HK-2 (cell line): ENCODE measurements around the gene PCDH9.

Experiments
- DNase-seq: peaks from one replicate; pipeline ENCODE4 v3.0.0-alpha.2; 2018; ENCODE audit not compliant: unreplicated experiment

PCDH9 gene

GRCh38 chr13:67036699-67037457, 193.3 kb downstream of the PCDH9 start:
- DNase-seq = no peak

GRCh38 chr13:67033170-67033569, 197.0 kb downstream of the PCDH9 start:
- no peak for DNase-seq

GRCh38 chr13:67023130-67023876, 206.8 kb downstream of the PCDH9 start:
- peak; percentile 21 for DNase-seq

- no peak for DNase-seq
Observed at GRCh38 chr13:67018775-67019174, 211.4 kb downstream of the PCDH9 start.

- no peak for DNase-seq
Observed at GRCh38 chr13:67017276-67017675, 212.9 kb downstream of the PCDH9 start.

- DNase-seq = no peak
Observed at GRCh38 chr13:67015976-67016600, 214.0 kb downstream of the PCDH9 start.

- DNase-seq = no peak
Observed at GRCh38 chr13:67014399-67014798, 215.7 kb downstream of the PCDH9 start.

- no peak for DNase-seq
Observed at GRCh38 chr13:67013709-67014108, 216.4 kb downstream of the PCDH9 start.

- DNase-seq = no peak
Observed at GRCh38 chr13:67008075-67008668, 222.0 kb downstream of the PCDH9 start.

GRCh38 chr13:67004511-67004910, 225.6 kb downstream of the PCDH9 start:
- no peak for DNase-seq

- DNase-seq = no peak
Observed at GRCh38 chr13:67003743-67004142, 226.4 kb downstream of the PCDH9 start.

- no peak for DNase-seq
Observed at GRCh38 chr13:67001363-67001762, 228.8 kb downstream of the PCDH9 start.

- DNase-seq = no peak
Observed at GRCh38 chr13:66996503-66996902, 233.6 kb downstream of the PCDH9 start.

- DNase-seq = no peak
Observed at GRCh38 chr13:66995203-66995611, 234.9 kb downstream of the PCDH9 start.

- DNase-seq = peak; percentile 1
Observed at GRCh38 chr13:66994517-66995202, 235.5 kb downstream of the PCDH9 start.

GRCh38 chr13:66994097-66994496, 236.0 kb downstream of the PCDH9 start:
- DNase-seq = peak; percentile 57

GRCh38 chr13:66992719-66993118, 237.4 kb downstream of the PCDH9 start:
- DNase-seq = no peak

GRCh38 chr13:66992183-66992582, 238.0 kb downstream of the PCDH9 start:
- no peak for DNase-seq

GRCh38 chr13:66984241-66984640, 245.9 kb downstream of the PCDH9 start:
- DNase-seq = no peak

- no peak for DNase-seq
Observed at GRCh38 chr13:66981912-66982311, 248.2 kb downstream of the PCDH9 start.

- no peak for DNase-seq
Observed at GRCh38 chr13:66977161-66977560, 253.0 kb downstream of the PCDH9 start.

- DNase-seq = no peak
Observed at GRCh38 chr13:66974889-66975288, 255.2 kb downstream of the PCDH9 start.
